ENCODE results near the gene DCN.

- TF ChIP-seq POLR2A (IDR thresholded peaks at IDR 0.05) (no peak), POLR2AphosphoS5 (IDR thresholded peaks at IDR 0.05) (no peak), CTCF (IDR thresholded peaks at IDR 0.05) (no peak)
Observed at GRCh38 chr12:91120781-91121180, 61.8 kb downstream of the DCN start.
